Testis (tissue), 2 donors: Measurements from ENCODE around the gene PLCL2.

Experiments used
- CTCF ChIP-seq, 3 experiments: fragments of 450-650 bp in 2 of 3; fragments of 200-600 bp in 1 of 3; sonication (generic) in 1 of 3; IDR thresholded peaks; one replicate each; pipeline ENCODE4 v1.5.1; 2016 to 2019; ENCODE audit warnings: antibody characterized with exemption in 3 of 3, mild to moderate bottlenecking in 2 of 3, moderate library complexity in 1 of 3
- POLR2A ChIP-seq: fragments of 450-650 bp; IDR thresholded peaks from one replicate; pipeline ENCODE4 v1.6.1; 2017; ENCODE audit warnings: antibody characterized with exemption, mild to moderate bottlenecking, moderate library complexity

- TF ChIP-seq CTCF (IDR thresholded peaks at IDR 0.05) = no peak
- TF ChIP-seq POLR2A = no peak
Observed at GRCh38 chr3:16936233-16936632, 51.5 kb downstream of the PLCL2 start.
